Endothelial cell of hepatic sinusoid (primary cell): ENCODE results near the gene PHOSPHO2.

Experiments used
- in situ Hi-C: cut with HindIII; loops from 2 replicates; pipeline ENCODE4 v1.10.0; 2017; ENCODE audit warnings: low sequenced_read_pairs

PHOSPHO2 gene, protein sequence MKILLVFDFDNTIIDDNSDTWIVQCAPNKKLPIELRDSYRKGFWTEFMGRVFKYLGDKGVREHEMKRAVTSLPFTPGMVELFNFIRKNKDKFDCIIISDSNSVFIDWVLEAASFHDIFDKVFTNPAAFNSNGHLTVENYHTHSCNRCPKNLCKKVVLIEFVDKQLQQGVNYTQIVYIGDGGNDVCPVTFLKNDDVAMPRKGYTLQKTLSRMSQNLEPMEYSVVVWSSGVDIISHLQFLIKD

DNA sequence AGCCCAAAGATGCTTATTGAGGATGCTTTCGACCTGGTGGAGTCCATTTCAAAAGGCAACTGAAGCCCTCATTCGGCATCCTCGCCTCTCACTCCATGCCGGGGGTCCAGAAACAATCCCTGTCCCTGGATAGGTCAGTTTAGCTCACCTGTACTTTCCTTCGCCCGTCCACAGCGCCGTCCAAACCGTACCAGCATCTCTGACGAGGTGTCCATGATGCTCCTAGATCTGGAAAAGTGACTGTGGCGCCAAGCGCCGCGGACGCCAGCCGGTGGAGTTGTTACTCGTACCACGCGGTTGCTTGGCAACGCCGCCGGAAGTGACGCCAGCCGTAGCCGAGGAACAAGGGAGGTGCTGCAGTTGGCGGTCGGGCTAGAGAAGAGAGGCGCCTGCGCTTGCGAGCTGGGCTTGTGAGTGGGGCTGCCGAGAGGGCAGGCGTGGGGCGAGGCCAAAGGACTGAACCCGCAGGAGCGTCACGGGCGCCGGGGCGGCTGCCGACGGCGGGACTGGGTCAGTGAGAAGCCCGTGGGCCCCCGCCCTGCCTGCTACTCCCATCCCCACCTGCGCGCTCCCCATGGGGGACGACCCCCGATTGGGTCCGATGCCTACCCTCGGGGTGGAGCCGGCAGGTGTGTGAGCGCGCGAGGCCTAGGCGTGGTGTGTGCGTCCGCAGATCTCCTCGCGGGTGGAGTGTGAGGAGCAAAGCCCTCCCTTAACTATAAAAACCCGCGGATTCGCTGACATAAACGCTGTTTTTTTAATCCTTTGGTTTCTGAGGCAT lies at the start of gene PHOSPHO2, which contains the start of gene CFAP210:
TSS of gene PHOSPHO2 (plus strand) at position 357 of the 781 bp plus-strand sequence. CDS start 6,503 bp downstream, outside the sequence.
TSS of gene CFAP210 (minus strand) at position 293 of the 781 bp plus-strand sequence. CDS start at position 215, 78 bp downstream.
- in situ Hi-C loops, result no loop called here

DNA sequence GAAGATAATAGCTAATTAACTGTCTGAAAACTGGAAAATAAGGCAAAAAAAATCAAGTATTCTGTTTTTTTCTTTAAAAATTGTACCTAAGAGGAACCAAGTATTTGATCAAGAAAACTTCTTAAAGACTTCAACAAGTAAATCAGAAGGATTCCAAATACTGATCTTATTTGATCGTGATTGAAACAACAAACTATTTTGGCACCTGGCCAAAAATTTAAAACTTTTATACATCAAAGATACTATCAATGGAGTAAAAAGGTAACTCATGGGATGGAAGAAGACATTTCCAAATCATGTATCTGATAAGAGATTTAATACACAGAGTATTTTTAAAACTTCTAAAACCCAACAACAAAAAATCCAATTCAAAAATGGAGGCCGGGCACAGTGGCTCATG lies 46.8 kb upstream of the PHOSPHO2 start:
- in situ Hi-C loops, result no loop called here

DNA sequence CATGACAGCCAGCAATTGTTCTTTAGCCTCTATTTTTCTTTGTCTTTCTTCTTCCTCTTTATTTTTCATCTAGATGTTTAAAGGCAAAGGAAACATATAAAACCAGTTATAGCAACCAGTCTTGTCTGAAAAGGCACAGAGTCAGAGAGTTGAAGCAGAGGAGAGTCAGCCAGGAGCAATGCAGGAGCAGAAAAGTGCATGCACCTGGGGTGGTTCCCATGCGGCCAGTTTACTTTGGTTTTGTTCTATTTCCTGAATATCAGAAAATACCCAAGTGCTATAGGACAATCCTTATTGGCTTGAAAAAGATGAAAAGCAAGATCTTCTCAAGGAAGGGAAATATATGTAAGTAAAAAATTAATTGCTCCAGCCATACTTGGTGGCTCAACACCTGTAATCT lies 45.0 kb upstream of the PHOSPHO2 start:
- in situ Hi-C loops, result no loop called here

DNA sequence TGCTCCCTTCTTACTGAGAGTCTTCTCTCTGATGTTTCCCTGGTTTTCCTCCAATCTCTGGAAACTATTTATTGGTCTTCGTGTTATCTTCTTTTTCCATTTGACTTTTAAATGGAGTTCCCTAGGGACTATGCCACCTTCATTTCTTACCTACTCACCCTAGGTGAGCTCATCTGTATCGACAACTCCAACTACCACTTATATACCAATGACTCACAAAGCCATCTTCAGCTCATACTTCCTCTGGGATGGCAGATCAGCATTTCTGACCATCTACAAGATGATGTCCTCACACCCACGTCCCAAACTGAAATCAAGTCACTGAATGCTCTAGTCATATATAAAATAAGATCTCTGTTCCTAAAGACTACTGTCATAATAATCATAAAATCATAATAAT lies 40.6 kb upstream of the PHOSPHO2 start:
- in situ Hi-C loops, result no loop called here

DNA sequence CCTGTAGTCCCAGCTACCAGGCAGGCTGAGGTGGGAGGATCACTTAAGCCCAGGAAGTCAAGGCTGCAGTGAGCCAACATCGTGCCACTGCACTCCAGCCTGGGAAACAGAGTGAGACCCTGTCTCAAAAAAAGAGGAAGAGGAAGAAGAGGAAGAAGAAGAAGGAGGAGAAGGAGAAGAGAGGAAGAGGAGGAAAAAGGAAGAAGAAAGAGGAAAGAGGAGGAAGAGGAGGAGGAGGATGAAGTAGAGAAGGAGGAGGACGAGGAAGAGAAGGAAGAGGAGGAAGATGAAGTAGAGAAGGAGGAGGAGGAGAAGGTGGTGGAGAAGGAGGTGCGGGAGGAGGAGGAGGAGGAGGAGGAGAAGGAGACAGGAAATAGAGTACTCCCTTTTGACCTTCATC lies 38.1 kb upstream of the PHOSPHO2 start:
- in situ Hi-C loops, result no loop called here

DNA sequence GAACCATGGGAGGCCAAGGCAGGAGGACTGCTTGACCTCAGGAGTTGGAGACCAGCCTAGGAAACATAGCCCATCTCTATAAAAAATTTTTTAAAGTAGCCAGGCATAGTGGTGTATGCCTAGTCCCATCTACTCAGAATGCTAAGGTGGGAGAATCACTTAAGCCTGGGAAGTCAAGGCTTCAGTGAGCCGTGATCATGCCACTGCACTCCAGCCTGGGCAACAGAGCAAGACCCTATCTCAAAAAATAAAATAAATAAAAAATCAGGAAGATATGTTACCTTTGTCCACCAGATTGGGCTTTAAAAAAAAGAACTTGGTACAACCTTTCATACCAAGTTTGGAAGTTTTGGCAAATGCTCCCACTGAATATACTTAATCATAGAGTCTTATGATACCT lies 35.4 kb upstream of the PHOSPHO2 start:
- in situ Hi-C loops, result no loop called here

DNA sequence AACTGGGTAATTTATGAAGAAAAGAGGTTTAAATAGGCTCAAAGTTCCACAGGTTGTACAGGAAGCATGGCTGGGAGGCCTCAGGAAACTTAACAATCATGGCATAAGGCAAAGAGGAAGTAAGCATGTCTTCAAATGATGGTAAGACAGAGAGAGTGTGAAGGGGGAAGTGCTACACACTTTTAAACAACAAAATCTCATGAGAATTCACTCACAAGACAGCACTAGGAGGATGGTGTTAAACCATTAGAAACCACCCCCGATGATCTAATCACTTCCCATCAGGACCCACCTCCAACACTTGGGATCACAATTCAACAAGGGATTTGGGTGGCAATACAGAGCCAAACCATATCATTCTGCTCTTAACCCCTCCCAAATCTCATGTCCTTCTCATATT lies 34.9 kb upstream of the PHOSPHO2 start:
- in situ Hi-C loops, result no loop called here

DNA sequence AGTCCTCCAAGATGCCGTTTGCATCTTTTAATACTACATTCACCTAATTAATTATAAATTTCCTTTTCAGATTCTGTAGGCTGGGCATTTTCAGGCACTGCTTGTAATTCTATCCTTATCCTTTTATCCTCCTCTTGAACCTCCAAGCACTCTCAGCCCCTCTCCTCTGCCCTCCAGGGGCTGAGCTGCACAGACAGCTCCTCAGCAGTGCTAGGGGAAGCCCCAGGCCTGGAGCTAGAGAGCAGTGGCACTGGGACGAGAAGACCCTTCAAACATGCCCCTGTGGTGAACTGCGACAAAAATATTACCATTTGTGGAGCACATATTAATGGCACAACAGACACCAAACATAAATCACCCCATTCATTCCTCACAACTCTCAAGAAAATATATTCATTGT lies 33.0 kb upstream of the PHOSPHO2 start:
- in situ Hi-C loops, result no loop called here

DNA sequence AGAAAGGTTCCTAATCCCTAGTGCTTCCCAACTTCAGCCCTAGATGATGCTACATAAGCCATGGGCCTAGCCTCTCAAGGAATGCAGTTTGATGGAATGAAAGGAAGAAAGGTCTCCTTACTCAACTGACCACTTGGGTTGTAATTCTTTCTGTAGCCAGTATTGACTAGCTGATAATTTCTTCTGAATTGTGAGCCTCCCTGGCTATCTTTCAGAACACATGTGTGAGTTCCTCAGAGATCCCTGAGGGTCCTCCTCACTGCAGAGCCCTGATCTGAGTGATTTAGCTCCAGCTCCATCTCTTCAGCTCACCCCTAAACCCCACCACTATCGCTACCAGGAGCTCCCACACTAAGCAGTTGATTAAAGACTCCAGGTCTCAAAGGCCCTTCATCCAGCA lies 31.5 kb upstream of the PHOSPHO2 start:
- in situ Hi-C loops, result no loop called here

DNA sequence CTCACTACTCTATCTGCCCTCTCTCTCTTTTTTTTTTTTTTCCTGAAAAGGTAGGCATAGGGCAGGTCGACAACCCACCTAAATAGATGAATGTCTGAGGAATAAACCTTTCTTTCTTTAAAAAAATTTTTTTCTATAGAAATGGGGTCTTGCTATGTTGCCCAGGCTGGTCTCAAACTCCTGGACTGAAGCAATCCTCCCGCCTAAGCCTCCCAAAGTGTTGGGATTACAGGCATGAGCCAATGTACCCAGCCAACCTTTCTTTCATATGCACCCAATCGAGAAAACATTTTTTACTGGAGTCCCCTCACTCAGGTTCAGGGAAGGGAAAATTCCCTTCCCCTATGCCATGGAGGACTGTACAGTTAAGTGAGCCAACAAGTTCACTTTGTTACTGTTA lies 31.0 kb upstream of the PHOSPHO2 start:
- in situ Hi-C loops, result no loop called here

DNA sequence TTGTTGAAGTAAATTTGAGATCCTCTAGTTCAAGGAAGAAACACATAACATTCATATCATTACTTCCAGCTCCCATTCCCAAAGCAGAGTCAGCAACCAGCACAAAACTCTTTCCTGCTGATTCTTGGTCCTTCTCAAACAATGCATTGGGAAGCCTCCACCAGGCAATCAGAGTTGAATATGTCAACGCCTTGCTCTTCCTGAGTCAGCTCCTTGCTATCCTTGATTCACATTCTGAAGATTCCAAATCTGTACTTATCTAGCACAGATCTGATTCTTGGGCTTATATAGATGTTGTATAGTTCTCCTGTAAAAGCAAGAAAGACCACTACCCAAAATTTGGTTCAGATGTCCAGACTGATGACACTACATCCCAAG lies 29.7 kb upstream of the PHOSPHO2 start:
- in situ Hi-C loops, result no loop called here

DNA sequence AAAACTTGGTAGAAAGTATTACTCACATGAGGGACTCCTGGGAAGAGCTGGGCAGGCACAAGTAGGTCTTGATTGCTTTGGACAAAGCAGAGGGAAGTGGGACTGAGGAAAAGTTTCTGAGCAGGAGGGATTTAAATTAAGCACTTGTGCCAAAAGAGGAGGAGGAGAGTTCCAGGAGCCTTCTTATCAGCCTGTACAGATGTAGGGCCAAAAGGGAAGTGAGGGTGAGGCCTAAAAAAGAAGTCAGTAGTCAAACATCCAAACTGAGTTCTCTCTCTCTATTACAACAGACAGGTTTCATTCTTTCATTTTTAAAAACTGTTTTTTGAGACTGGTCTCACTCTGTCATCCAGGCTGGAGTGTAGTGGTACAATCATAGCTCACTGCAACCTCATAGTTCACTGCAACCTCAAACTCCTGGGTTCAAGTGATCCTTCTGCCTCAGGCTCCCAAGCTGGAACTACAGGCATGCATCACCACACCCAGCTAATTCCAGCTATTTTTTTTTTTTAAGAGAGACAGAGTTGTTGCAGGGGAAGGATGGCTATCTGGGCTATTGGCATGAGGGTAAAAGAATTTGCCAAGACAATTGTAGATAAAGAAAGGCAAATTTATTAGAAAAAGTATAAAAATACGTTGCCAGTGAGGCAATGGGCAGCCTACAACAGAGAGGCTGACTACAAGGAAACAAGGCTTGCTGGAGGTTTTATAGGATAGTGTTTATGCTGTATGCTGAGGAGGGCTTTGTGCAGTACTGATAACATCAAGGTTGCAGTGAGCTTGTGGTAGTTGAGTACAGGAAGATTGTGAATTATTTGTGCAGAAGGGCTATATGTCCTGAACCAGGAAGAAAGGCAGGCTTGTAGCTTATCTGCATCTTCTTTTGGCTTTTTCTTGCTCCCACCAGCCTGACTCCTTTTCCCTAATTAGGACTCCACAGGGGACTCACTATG lies 29.0 kb upstream of the PHOSPHO2 start:
- in situ Hi-C loops, result no loop called here

DNA sequence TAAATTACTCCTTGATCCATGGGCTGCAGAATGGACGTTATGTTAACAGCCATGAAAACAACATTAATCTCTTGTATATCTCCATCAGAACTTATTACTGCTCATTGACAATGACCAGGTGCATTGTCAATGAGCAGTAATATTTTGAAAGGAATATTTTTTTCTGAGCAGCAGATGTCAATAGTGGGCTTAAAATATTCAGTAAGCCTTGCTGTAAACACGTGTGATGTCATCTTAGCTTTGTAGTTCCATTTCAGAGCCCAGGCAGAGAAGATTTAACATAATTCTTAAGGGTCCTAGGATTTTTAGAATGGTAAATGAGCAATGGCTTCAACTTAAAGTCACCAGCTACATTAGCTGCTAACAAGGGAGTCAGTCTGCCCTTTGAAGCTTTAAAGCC lies 26.7 kb upstream of the PHOSPHO2 start:
- in situ Hi-C loops, result no loop called here

DNA sequence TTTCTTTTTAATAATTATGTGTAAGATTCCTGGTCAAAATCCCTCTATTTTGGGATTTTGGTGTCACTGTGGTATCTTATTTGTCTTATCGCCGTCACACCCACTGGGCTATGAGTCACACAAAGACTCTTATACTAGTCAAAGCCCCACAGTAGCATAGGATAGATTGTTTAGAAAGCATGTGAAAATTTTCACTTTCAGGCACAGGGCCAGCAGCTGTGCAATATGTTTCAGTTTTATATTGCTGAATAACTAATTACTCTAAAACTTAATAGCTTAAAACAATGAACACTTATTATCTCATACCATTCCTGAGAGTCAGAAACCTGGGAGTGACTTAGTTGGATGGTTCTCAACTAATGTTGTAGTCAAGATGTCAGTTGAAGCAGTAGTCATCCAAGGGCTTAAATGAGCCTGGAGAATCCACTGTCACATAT lies 24.0 kb upstream of the PHOSPHO2 start:
- in situ Hi-C loops, result no loop called here

DNA sequence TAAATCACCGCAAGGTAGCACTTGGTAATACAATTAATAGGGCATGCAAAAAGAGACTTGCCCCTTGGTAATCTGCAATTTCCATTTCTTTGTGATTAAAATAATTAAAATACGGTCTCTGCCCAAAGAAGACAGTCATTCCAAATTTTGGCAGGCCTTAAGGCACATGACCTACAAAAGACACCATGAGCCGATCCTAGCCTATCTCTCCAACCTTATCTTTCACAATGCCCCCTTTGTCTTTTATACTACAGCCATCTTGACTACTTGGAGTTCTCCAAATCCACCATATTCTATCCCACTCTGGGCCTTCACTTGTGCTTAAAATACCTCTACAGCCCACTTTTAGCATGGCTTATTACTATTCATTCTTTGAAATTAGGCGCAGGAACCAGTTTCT lies 23.3 kb upstream of the PHOSPHO2 start:
- in situ Hi-C loops, result no loop called here

DNA sequence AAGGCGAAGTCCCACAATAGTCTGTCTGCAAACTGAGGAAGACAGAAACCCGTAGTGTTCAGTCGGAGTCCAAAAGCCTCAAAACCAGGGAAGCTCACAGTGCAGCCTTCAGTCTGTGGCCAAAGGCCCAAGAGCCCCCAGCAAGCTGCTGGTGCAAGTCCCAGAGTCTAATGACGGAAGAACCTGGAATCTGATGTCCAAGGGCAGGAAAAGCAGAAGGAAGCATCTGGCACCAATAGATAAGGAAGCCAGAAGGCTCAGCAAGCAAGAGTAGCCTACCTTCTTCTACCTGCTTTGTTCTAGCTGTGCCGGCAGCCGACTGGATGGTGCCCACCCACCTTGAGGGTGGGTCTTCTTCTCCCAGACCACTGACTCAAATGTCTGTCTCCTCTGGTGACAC lies 21.9 kb upstream of the PHOSPHO2 start:
- in situ Hi-C loops, result no loop called here

DNA sequence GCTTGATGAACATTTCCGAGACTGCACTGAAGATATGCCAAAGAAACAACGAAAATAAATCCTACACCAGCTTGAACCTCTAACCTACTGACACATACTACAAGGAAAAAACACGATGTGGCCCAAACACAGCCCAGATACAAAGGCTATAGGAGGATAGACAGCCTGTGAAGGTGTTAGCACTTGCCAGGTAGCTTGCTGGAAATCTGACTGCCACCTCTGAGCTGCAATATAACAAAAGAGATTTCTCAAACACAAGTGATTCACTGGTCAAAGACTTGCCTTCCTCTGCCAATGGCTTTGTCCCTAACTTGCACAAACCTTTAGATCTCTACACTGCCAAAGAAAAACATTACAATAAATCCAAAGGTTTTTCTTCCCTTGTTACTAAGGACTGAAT lies 21.2 kb upstream of the PHOSPHO2 start:
- in situ Hi-C loops, result no loop called here

DNA sequence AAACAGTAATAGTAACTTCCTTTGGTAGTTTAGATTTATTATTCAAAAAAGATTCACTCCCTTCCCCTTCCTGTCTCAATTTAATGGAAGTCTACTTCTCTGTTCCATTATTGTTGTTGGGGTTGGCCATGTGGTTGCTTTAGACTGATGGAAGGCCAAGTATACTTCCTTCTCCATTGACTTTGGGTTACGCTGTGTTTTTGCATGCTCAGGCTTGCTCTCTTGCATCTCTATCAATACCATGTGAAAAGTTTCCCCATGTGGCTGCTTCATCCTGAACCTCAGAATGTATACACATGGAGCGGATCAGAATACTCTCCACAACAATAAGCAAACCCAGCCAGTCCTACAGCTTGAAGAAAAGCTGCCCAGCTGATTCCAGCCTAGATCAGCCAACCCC lies 20.3 kb upstream of the PHOSPHO2 start:
- in situ Hi-C loops, result no loop called here

DNA sequence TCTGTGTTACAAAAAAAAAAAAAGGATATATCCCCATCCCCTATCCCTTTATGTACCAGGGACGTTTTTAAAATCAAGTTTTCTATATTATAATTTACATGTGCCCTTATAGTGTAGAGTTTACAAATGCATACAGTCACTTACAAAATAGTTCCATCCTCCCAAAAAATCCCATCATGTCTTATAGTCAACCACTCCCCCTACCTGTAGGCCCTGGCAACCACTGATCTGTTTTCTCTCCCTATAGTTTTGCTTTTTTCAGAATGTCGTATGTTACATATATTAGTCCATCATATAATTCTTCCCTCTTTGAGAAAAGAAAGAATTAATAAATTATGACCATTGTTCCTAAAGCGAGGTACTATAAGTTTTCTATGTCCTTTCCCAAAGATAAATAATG lies 17.9 kb upstream of the PHOSPHO2 start:
- in situ Hi-C loops, result no loop called here

DNA sequence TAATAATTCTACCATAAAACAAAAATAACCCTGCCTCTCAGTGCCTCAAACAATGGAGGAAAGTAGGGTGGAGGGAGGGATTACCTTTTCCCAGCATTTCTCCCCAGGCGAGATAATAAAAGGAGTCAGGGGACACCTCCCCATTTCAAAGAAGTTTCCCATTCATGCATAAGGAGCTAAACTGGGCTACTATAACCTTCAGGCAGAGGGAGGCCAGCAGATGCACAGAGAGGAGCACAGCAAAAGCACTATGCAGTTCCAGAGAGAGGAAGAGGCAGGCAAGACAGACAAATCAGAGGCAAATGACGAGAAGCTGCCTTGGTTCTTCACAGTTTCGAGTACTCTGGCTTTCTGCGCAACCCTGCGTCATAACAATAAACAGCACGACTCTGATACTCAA lies 17.4 kb upstream of the PHOSPHO2 start:
- in situ Hi-C loops, result no loop called here

DNA sequence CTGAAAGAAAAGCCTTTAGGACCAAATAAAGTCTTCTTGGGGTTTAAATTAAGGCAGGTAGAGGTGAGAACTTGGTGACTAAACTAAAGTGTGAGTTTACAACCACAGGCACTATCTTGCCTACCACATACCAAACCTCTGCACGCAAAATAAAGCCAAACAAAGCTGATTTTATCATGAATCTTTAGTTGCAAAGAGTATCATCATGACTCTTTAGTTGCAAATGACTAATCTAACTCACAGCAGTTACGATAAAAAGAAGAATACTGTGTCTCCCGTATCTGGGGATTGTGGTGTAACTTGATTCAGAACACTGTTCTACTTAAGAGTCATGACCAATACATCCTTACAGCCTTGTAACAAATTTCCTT lies 11.2 kb upstream of the PHOSPHO2 start:
- in situ Hi-C loops, result no loop called here
